IMR-90 (cell line): Measurements from ENCODE around the gene CSGALNACT2. TPM values are rescaled to one million over a fixed set of nuclear protein-coding genes. Genes with fewer than 3 reads are reported as not detected.

Source experiments
- ATAC-seq: fragments of 200-7000 bp; cut with Tn5 transposase; 2 replicates; pipeline ENCODE4 v1.9.1; 2020; ENCODE audit warnings: low read depth, mild to moderate bottlenecking, moderate library complexity
- BruUV-seq: library from RNA; stranded (reverse); fragments of 400-500 nt; replicated peaks from 2 replicates; lab custom pipeline; 2021; lab: Mats Ljungman, UMichigan
- CTCF ChIA-PET: fragments of 300-600 bp; formaldehyde crosslinking; extraction: SDS; loops from one replicate; lab custom pipeline; 2021; ENCODE audit warnings: antibody characterized with exemption; lab: Yijun Ruan, JAX
- POLR2A ChIA-PET: fragments of 300-600 bp; sonication (Branson Sonifier 250); formaldehyde crosslinking; loops from one replicate; lab custom pipeline; 2022; ENCODE audit warnings: antibody characterized with exemption; ENCODE audit not compliant: unreplicated experiment; lab: Charles Lee
- DNase-seq: peaks from one replicate; pipeline ENCODE4 v3.0.0; 2013
- H2AFZ ChIP-seq: replicated peaks from 2 replicates; pipeline ENCODE3; 2013; ENCODE audit warnings: low read length, mild to moderate bottlenecking; ENCODE audit not compliant: poor library complexity
- H2AK5ac ChIP-seq: 2 replicates; pipeline ENCODE4 v1.6.1; 2013; ENCODE audit warnings: low read depth, low read length, inconsistent platforms
- H2AK9ac ChIP-seq: replicated peaks from 2 replicates; pipeline ENCODE3; 2013; ENCODE audit warnings: mild to moderate bottlenecking, low read depth, low read length, moderate library complexity; ENCODE audit not compliant: poor library complexity
- H2BK120ac ChIP-seq: 2 replicates; pipeline ENCODE4 v1.6.1; 2013; ENCODE audit warnings: low read depth, low read length, inconsistent platforms
- H2BK15ac ChIP-seq: 3 replicates; pipeline ENCODE4 v1.6.1; 2013; ENCODE audit warnings: low read depth, low read length, inconsistent platforms
- H2BK20ac ChIP-seq: 2 replicates; pipeline ENCODE4 v1.6.1; 2013; ENCODE audit warnings: low read depth, mild to moderate bottlenecking, inconsistent platforms, low read length, moderate library complexity
- H2BK5ac ChIP-seq: 2 replicates; pipeline ENCODE4 v1.6.1; 2013; ENCODE audit warnings: mild to moderate bottlenecking, low read depth, low read length, inconsistent platforms; ENCODE audit not compliant: poor library complexity, severe bottlenecking
- H3K14ac ChIP-seq: replicated peaks from 2 replicates; pipeline ENCODE4 v1.6.1; 2013; ENCODE audit warnings: low read depth, low read length, inconsistent platforms
- H3K18ac ChIP-seq: 2 replicates; pipeline ENCODE4 v1.6.1; 2013; ENCODE audit warnings: low read depth, low read length, control low read depth
- H3K23ac ChIP-seq: 2 replicates; pipeline ENCODE4 v1.6.1; 2013; ENCODE audit warnings: low read depth, low read length, inconsistent platforms
- H3K27ac ChIP-seq: 2 replicates; pipeline ENCODE4 v1.5.1; 2013; ENCODE audit warnings: mild to moderate bottlenecking, control low read depth, low read length; ENCODE audit not compliant: insufficient read depth
- H3K27me3 ChIP-seq: 2 replicates; pipeline ENCODE4 v1.6.1; 2013; ENCODE audit warnings: low read length; ENCODE audit not compliant: control insufficient read depth, insufficient read depth
- H3K36me3 ChIP-seq: 2 replicates; pipeline ENCODE4 v1.6.1; 2013; ENCODE audit warnings: low read length, mixed read lengths; ENCODE audit not compliant: control insufficient read depth, insufficient read depth
- H3K4ac ChIP-seq: 2 replicates; pipeline ENCODE4 v1.6.1; 2013; ENCODE audit warnings: low read depth, low read length, inconsistent platforms
- H3K4me1 ChIP-seq: 2 replicates; pipeline ENCODE4 v1.6.1; 2013; ENCODE audit warnings: low read length, mixed read lengths; ENCODE audit not compliant: control insufficient read depth, insufficient read depth
- H3K4me2 ChIP-seq: 2 replicates; pipeline ENCODE4 v1.6.1; 2013; ENCODE audit warnings: low read depth, mild to moderate bottlenecking, control low read depth, low read length, moderate library complexity
- H3K4me3 ChIP-seq: 2 replicates; pipeline ENCODE4 v1.5.1; 2013; ENCODE audit warnings: low read depth, mild to moderate bottlenecking, control low read depth, low read length, moderate library complexity; ENCODE audit not compliant: insufficient read depth
- H3K56ac ChIP-seq: 2 replicates; pipeline ENCODE4 v1.6.1; 2013; ENCODE audit warnings: low read length, inconsistent platforms; ENCODE audit not compliant: insufficient read depth; ENCODE audit errors: extremely low read depth
- H3K79me1 ChIP-seq, 2 experiments: 2 replicates each; pipeline ENCODE4 v1.6.1; 2013; ENCODE audit warnings: low read length in 2 of 2, inconsistent platforms in 1 of 2, low read depth in 1 of 2
- H3K9ac ChIP-seq: 2 replicates; pipeline ENCODE4 v1.6.1; 2013; ENCODE audit warnings: low read depth, low read length, control low read depth
- H3K9me1 ChIP-seq: 2 replicates; pipeline ENCODE4 v1.6.1; 2013; ENCODE audit warnings: low read length, inconsistent platforms; ENCODE audit not compliant: insufficient read depth
- H3K9me3 ChIP-seq: 2 replicates; pipeline ENCODE4 v1.6.1; 2013; ENCODE audit warnings: low read length; ENCODE audit not compliant: control insufficient read depth, insufficient read depth
- H4K20me1 ChIP-seq: 2 replicates; pipeline ENCODE4 v1.6.1; 2013; ENCODE audit warnings: low read length, inconsistent platforms; ENCODE audit not compliant: insufficient read depth
- H4K5ac ChIP-seq: 2 replicates; pipeline ENCODE4 v1.6.1; 2013; ENCODE audit warnings: mild to moderate bottlenecking, low read depth, low read length, control low read depth
- H4K8ac ChIP-seq, 2 experiments: 2 replicates each; pipeline ENCODE4 v1.6.1; 2013; ENCODE audit warnings: low read depth in 2 of 2, low read length in 2 of 2, control low read depth in 1 of 2, inconsistent platforms in 1 of 2
- H4K91ac ChIP-seq: 2 replicates; pipeline ENCODE4 v1.6.1; 2013; ENCODE audit warnings: low read depth, low read length, inconsistent platforms; ENCODE audit not compliant: insufficient read depth
- BHLHE40 ChIP-seq: fragments of 150-350 bp; IDR thresholded peaks from 2 replicates; pipeline ENCODE4 v1.6.1; 2016; ENCODE audit warnings: mild to moderate bottlenecking, low read depth, low read length
- CEBPB ChIP-seq: IDR thresholded peaks from 2 replicates; pipeline ENCODE4 v1.6.1; 2012; ENCODE audit warnings: low read depth, low read length, improper control_type of control experiment
- CHD1 ChIP-seq: IDR thresholded peaks from 2 replicates; pipeline ENCODE4 v1.6.1; 2012; ENCODE audit warnings: low read depth, low read length, improper control_type of control experiment
- ELK1 ChIP-seq: fragments of 150-350 bp; IDR thresholded peaks from 2 replicates; pipeline ENCODE4 v1.6.1; 2016; ENCODE audit warnings: low read depth, mild to moderate bottlenecking, low read length, moderate library complexity, borderline replicate concordance
- FOS ChIP-seq: fragments of 150-350 bp; IDR thresholded peaks from 2 replicates; pipeline ENCODE4 v1.6.1; 2016; ENCODE audit warnings: low read depth, low read length
- MAZ ChIP-seq: IDR thresholded peaks from 2 replicates; pipeline ENCODE4 v1.6.1; 2012; ENCODE audit warnings: low read depth, mild to moderate bottlenecking, low read length, improper control_type of control experiment, moderate library complexity, borderline replicate concordance
- MXI1 ChIP-seq: IDR thresholded peaks from 2 replicates; pipeline ENCODE4 v1.6.1; 2012; ENCODE audit warnings: low read depth, mild to moderate bottlenecking, low read length, moderate library complexity, borderline replicate concordance
- NFE2L2 ChIP-seq: fragments of 150-350 bp; IDR thresholded peaks from 2 replicates; pipeline ENCODE4 v1.6.1; 2016; ENCODE audit warnings: low read depth, mild to moderate bottlenecking, low read length
- POLR2A ChIP-seq: IDR thresholded peaks from 2 replicates; pipeline ENCODE4 v1.6.1; 2012; ENCODE audit warnings: mild to moderate bottlenecking, low read depth, low read length
- RAD21 ChIP-seq: IDR thresholded peaks from 2 replicates; pipeline ENCODE4 v1.6.1; 2012; ENCODE audit warnings: low read length, improper control_type of control experiment
- RFX5 ChIP-seq: IDR thresholded peaks from 2 replicates; pipeline ENCODE4 v1.8.0; 2012; ENCODE audit warnings: low read depth, mild to moderate bottlenecking, low read length, moderate library complexity
- SMC3 ChIP-seq: fragments of 150-350 bp; IDR thresholded peaks from 2 replicates; pipeline ENCODE4 v1.6.1; 2016; ENCODE audit warnings: low read depth, mild to moderate bottlenecking, antibody characterized with exemption, low read length, moderate library complexity
- WGBS, 2 experiments: methylation state at CpG; one replicate each; pipeline versions ENCODE4 v1.1.5 to v1.1.7; 2013; ENCODE audit warnings: missing lambda C conversion rate in 2 of 2; ENCODE audit not compliant: insufficient read length in 1 of 2; ENCODE audit errors: extremely low coverage in 2 of 2; 5-methylcytosine and 5-hydroxymethylcytosine counted together
- dilution Hi-C: fragments of 300-500 bp; cut with HindIII; formaldehyde crosslinking; loops from one replicate; pipeline ENCODE4 v1.14.3; 2018; ENCODE audit warnings: low sequenced_read_pairs; ENCODE audit not compliant: unreplicated experiment
- in situ Hi-C: fragments of 300-500 bp; cut with MboI; formaldehyde crosslinking; loops from 3 replicates; pipeline ENCODE4 v1.14.3; 2019; ENCODE audit warnings: low sequenced_read_pairs, inconsistent platforms, mixed read lengths
- intact Hi-C: fragments of 100-400 bp; cut with micrococcal nuclease; formaldehyde crosslinking; loops from 2 replicates; pipeline ENCODE4 v1.10.0; 2022
- polyA plus RNA-seq, 3 experiments: library from polyadenylated mRNA; depleted of rRNA; stranded (reverse); fragments of >200 nt; gene quantifications; 2 replicates each; pipeline ENCODE4 v1.2.3, GENCODE V29; 2012; ENCODE audit warnings: low replicate concordance in 1 of 3
- total RNA-seq: library from RNA; depleted of rRNA; stranded (reverse); fragments of >200 nt; gene quantifications from 2 replicates; pipeline ENCODE4 v1.2.3, GENCODE V29; 2012

The CSGALNACT2 gene
- total and polyA plus RNA-seq, 2 of the 4 experiments (the other 2 are of a cell fraction) = 6.5 to 13.1 TPM

- no peak for TF ChIP-seq RAD21
Measured at GRCh38 chr10:43102063-43102828, 36.0 kb upstream of the CSGALNACT2 start (continued).

GRCh38 chr10:43105102-43105955 is 32.9 kb upstream of the CSGALNACT2 start:
- Histone ChIP-seq H3K14ac (no peak overlapping the region), H2AFZ (peak overlapping the region; percentile 98), H3K4me2 (peak overlapping the region; percentile 73), H4K8ac (peak overlapping the region in 1 of 2 experiments; percentile 22; a peak in 1 of 4 replicates), H3K4me3 (peak overlapping the region; percentile 46), H2AK5ac (peak overlapping the region; percentile 73; the same call in 1 of the 2 replicates), H3K27ac (no peak overlapping the region), H4K91ac (no peak overlapping the region; the same call in 1 of the 2 replicates), H2AK9ac (peak overlapping the region; percentile 96), H2BK20ac (no peak overlapping the region), H2BK15ac (peak overlapping the region; percentile 21; the same call in 1 of the 3 replicates), H2BK120ac (0 out of 2 replicates have a peak overlapping the region, but pooled peaks have one; percentile 10), H2BK5ac (no peak overlapping the region), H3K36me3 (no peaks in the 10 kb centered on the region), H3K9me1 (no peaks in the 10 kb centered on the region), H3K9ac (peak overlapping the region; percentile 27), H3K56ac (0 out of 2 replicates have a peak overlapping the region, but pooled peaks have one; percentile 1), H3K23ac (peak overlapping the region; percentile 73; the same call in 1 of the 2 replicates), H3K4ac (no peak overlapping the region), H3K79me1 (no peaks in the 10 kb centered on the region), H4K20me1 (no peaks in the 10 kb centered on the region; the same call in 1 of the 2 replicates), H3K18ac (0 out of 2 replicates have a peak overlapping the region, but pooled peaks have one; percentile 8), H3K27me3 (peaks cover 27% of the 10 kb centered on the region), H4K5ac (no peak overlapping the region; the same call in 1 of the 2 replicates), H3K4me1 (peaks cover 3% of the 10 kb centered on the region; the same call in 1 of the 2 replicates), H3K9me3 (no peaks in the 10 kb centered on the region)
- ATAC-seq (peak; percentile 98), DNase-seq (peak; percentile 63)
- intact Hi-C loops = loop anchor here (1.0 to 2.0 kb wide), 3 partner anchors 239 to 352 kb away; no protein-coding TSS in a partner anchor
- in situ Hi-C loops = loop anchor here (10.0 kb wide), 1 partner anchor 231 kb away; no protein-coding TSS in a partner anchor
- dilution Hi-C loops = no loop called here
- ChIA-PET POLR2A (no interaction called here), CTCF (interaction anchor here (0.6 kb wide), 1 partner anchor 17 kb away, joined by 3 read pairs; no protein-coding TSS in a partner anchor)
- BruUV-seq = no TSS peak
- WGBS, 2 experiments = 6% methylated on average over 24 of the region's 71 CpGs; no CpG with 5 or more reads in 1 of the 2 experiments
- no peak for TF ChIP-seq CHD1
- TF ChIP-seq FOS = no peak
- TF ChIP-seq SMC3 = peak; percentile 86
- TF ChIP-seq MXI1 = no peak
- no peak for TF ChIP-seq NFE2L2
- TF ChIP-seq ELK1 = no peak
- no peak for TF ChIP-seq BHLHE40
- TF ChIP-seq RAD21 = peak; percentile 96
- TF ChIP-seq POLR2A = peak; percentile 51; the same call in 1 of the 2 replicates
- peak; percentile 99 for TF ChIP-seq MAZ
- TF ChIP-seq CEBPB = no peak
- TF ChIP-seq RFX5 = no peak
